Panc1 (cell line): Measurements from ENCODE around the gene ZFAND3. TPM values are rescaled to one million over a fixed set of nuclear protein-coding genes. Genes with fewer than 3 reads are reported as not detected.
"Not testable (repeated sequence)": the region's sequence is repeated elsewhere in the genome, so short reads cannot be mapped to it uniquely, and the experiment has no call there.

Source experiments
- ATAC-seq: fragments of 200-7000 bp; cut with Tn5 transposase; 2 replicates; pipeline ENCODE4 v1.9.1; 2020; ENCODE audit warnings: mild to moderate bottlenecking, moderate library complexity
- BruUV-seq: library from RNA; stranded (reverse); fragments of 400-500 nt; replicated peaks from 2 replicates; lab custom pipeline; 2021; lab: Mats Ljungman, UMichigan
- CTCF ChIA-PET: fragments of 300-600 bp; sonication (Branson Sonifier 250); formaldehyde crosslinking; loops from one replicate; lab custom pipeline; 2022; ENCODE audit warnings: antibody characterized with exemption; lab: Charles Lee
- POLR2A ChIA-PET: fragments of 300-600 bp; sonication (Branson Sonifier 250); formaldehyde crosslinking; loops from one replicate; lab custom pipeline; 2022; ENCODE audit warnings: antibody characterized with exemption; lab: Charles Lee
- DNase-seq: peaks from one replicate; pipeline ENCODE4 v3.0.0-alpha.2; 2010; ENCODE audit warnings: low read depth, low spot score
- H3K27ac ChIP-seq: 2 replicates; pipeline ENCODE4 v1.5.1; 2011; ENCODE audit warnings: mild to moderate bottlenecking, low read length, inconsistent platforms
- H3K27me3 ChIP-seq: fragments of 200-500 bp; sonication (Bioruptor generic); 2 replicates; pipeline ENCODE4 v1.6.0; 2014; ENCODE audit warnings: low read length, inconsistent platforms; ENCODE audit not compliant: control insufficient read depth, insufficient read depth
- H3K36me3 ChIP-seq: fragments of 200-500 bp; sonication (Bioruptor generic); 2 replicates; pipeline ENCODE4 v1.5.1; 2014; ENCODE audit warnings: inconsistent platforms, mild to moderate bottlenecking, low read length, moderate library complexity; ENCODE audit not compliant: control insufficient read depth, insufficient read depth
- H3K4me1 ChIP-seq: 2 replicates; pipeline ENCODE4 v1.5.1; 2011; ENCODE audit warnings: inconsistent platforms, mild to moderate bottlenecking, low read length, moderate library complexity; ENCODE audit not compliant: control insufficient read depth, insufficient read depth
- H3K4me3 ChIP-seq, 2 experiments: 2 replicates each; pipeline ENCODE4 v1.5.1; 2011 to 2012; ENCODE audit warnings: low read depth in 2 of 2, low read length in 2 of 2, mild to moderate bottlenecking in 2 of 2, inconsistent platforms in 1 of 2, moderate library complexity in 1 of 2
- H3K9me3 ChIP-seq: fragments of 200-500 bp; sonication (Bioruptor generic); 2 replicates; pipeline ENCODE4 v1.5.1; 2014; ENCODE audit warnings: low read depth, mild to moderate bottlenecking, inconsistent platforms, low read length, moderate library complexity; ENCODE audit not compliant: control insufficient read depth, insufficient read depth
- CTCF ChIP-seq: fragments of 450-650 bp; IDR thresholded peaks from 2 replicates; pipeline ENCODE4 v1.5.1; 2017; ENCODE audit warnings: mild to moderate bottlenecking
- POLR2AphosphoS5 ChIP-seq: IDR thresholded peaks from 2 replicates; pipeline ENCODE4 v1.6.1; 2012; ENCODE audit warnings: mild to moderate bottlenecking, low read depth, low read length, moderate library complexity
- REST ChIP-seq, 2 experiments: IDR thresholded peaks; 2 replicates each; pipeline ENCODE4 v1.6.1; 2011 to 2012; ENCODE audit warnings: low read depth in 2 of 2, control low read depth in 1 of 2, low read length in 1 of 2, mild to moderate bottlenecking in 1 of 2, moderate library complexity in 1 of 2; ENCODE audit not compliant: insufficient read depth in 1 of 2
- SIN3A ChIP-seq: IDR thresholded peaks from 2 replicates; pipeline ENCODE4 v1.6.1; 2012; ENCODE audit warnings: low read depth, mild to moderate bottlenecking, low read length, moderate library complexity, borderline replicate concordance; ENCODE audit not compliant: insufficient read depth
- TCF7L2 ChIP-seq: IDR thresholded peaks from 2 replicates; pipeline ENCODE4 v1.6.1; 2011; ENCODE audit warnings: mild to moderate bottlenecking, low read depth, low read length, inconsistent platforms
- in situ Hi-C: cut with HindIII; loops from 2 replicates; pipeline ENCODE4 v1.10.0; 2016; ENCODE audit warnings: low sequenced_read_pairs, low pct_unique_long_range_greater_than_20kb
- intact Hi-C: fragments of 100-400 bp; cut with micrococcal nuclease; formaldehyde crosslinking; loops from one replicate; pipeline ENCODE4 v1.10.0; 2022; ENCODE audit not compliant: unreplicated experiment
- total RNA-seq: library from RNA; stranded (reverse); gene quantifications from one replicate; pipeline ENCODE4 v1.2.1, GENCODE V29; 2021; ENCODE audit not compliant: unreplicated experiment

The ZFAND3 gene
- total RNA-seq, 1 experiment from 2014 or later = 95.9 TPM

GRCh38 chr6:37891072-37891471, 71.5 kb downstream of the ZFAND3 start:
- Histone ChIP-seq H3K27me3 (no peaks in the 10 kb centered on the region), H3K9me3 (no peaks in the 10 kb centered on the region), H3K27ac (no peak overlapping the region), H3K36me3 (no peaks in the 10 kb centered on the region), H3K4me1 (peaks cover 17% of the 10 kb centered on the region; the same call in 1 of the 2 replicates), H3K4me3 (no peak overlapping the region)
- CTCF ChIA-PET = no interaction called here
- POLR2A ChIA-PET = no interaction called here
- BruUV-seq = no TSS peak
- intact Hi-C loops (no loop called here), in situ Hi-C loops (no loop called here)
- DNase-seq (no peak), ATAC-seq (no peak)
- no peak for TF ChIP-seq CTCF
- TF ChIP-seq TCF7L2 = no peak
- TF ChIP-seq REST (IDR thresholded peaks at IDR 0.05; ENCODE audit: insufficient read depth in 1 of 2, low read depth in 2 of 2, low read length in 1 of 2) = no peak
- no peak for TF ChIP-seq SIN3A
- TF ChIP-seq POLR2AphosphoS5 = no peak

- Histone ChIP-seq H3K4me1 (peaks cover 27% of the 10 kb centered on the region; the same call in 1 of the 2 replicates), H3K27ac (no peak overlapping the region), H3K9me3 (no peaks in the 10 kb centered on the region), H3K27me3 (no peaks in the 10 kb centered on the region), H3K36me3 (no peaks in the 10 kb centered on the region), H3K4me3 (no peak overlapping the region)
- DNase-seq = no peak
- intact Hi-C loops (no loop called here), in situ Hi-C loops (no loop called here)
- no TSS peak for BruUV-seq
- TF ChIP-seq TCF7L2 (no peak), REST (IDR thresholded peaks at IDR 0.05; ENCODE audit: insufficient read depth in 1 of 2, low read depth in 2 of 2, low read length in 1 of 2) (no peak), SIN3A (no peak), CTCF (no peak), POLR2AphosphoS5 (no peak)
- ATAC-seq = no peak
- ChIA-PET CTCF (no interaction called here), POLR2A (no interaction called here)
These were observed 73.7 kb downstream of the ZFAND3 start for GRCh38 chr6:37893257-37893656.

GRCh38 chr6:37893734-37894133, 74.2 kb downstream of the ZFAND3 start:
- DNase-seq, H3K36me3 ChIP-seq, H3K27me3 ChIP-seq, BruUV-seq, H3K4me3 ChIP-seq, CTCF ChIA-PET, H3K9me3 ChIP-seq, H3K27ac ChIP-seq, in situ Hi-C loops, ATAC-seq, intact Hi-C loops: not testable (repeated sequence)
- POLR2A ChIA-PET = interaction anchor here (0.5 kb wide), 1 partner anchor 104 kb away, joined by 5 read pairs; no protein-coding TSS in a partner anchor
- peaks cover 28% of the 10 kb centered on the region; the same call in 1 of the 2 replicates for H3K4me1 ChIP-seq
